Inflammatory macrophage treated with lipopolysaccharide for 4 hours (primary cell): ENCODE results near the gene GOLGA8N.
"Not testable (repeated sequence)": the region's sequence is repeated elsewhere in the genome, so short reads cannot be mapped to it uniquely, and the experiment has no call there.

Source experiments
- DNase-seq: peaks from one replicate; pipeline ENCODE4 v3.0.0-alpha.2; 2020

GOLGA8N gene

DNA sequence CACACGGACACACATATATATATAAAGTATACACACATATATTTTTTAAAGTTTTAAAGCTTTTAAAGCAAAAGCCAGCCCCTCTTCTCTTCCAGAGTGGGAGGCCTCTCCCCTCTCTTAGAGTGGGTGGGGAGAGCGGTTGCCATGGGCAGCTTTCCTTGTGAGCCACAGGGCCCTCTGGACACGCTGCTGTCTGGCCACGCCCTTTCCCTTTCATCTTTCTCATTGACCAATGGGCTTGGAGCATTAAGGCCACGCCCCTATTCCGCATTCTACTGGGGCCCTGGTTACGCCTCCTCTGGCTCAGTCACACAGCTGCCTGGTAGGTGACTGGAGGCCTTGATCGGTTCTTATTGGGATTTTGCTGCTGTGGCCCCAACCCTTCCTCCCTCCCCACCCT is at the start of gene GOLGA8N:
Gene GOLGA8N, plus strand, starts transcription at position 306 of the 400 bp plus-strand sequence.
- not testable (repeated sequence) for DNase-seq

- DNase-seq = not testable (repeated sequence)
These were observed 49.8 kb upstream of the GOLGA8N start for GRCh38 chr15:32543456-32543855.

DNA sequence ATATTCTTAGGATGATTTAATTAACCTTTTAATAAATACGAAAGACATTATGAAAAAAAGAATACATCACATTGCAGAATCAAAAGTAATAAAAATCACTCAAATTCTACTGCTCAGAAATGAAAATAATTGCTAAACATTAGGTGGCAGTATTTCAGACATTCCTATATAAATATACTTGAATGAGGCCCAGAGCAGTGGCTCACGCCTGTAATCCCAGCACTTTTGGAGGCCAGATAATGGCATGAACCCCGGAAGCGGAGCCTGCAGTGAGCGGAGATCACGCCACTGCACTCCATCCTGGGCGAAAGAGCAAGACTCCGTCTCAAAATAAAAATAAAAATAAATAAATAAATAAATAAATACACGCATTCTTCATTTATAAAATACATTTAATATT is 48.1 kb upstream of the GOLGA8N start:
- DNase-seq = not testable (repeated sequence)

GRCh38 chr15:32554587-32554986 is 38.7 kb upstream of the GOLGA8N start:
- DNase-seq = not testable (repeated sequence)

DNA sequence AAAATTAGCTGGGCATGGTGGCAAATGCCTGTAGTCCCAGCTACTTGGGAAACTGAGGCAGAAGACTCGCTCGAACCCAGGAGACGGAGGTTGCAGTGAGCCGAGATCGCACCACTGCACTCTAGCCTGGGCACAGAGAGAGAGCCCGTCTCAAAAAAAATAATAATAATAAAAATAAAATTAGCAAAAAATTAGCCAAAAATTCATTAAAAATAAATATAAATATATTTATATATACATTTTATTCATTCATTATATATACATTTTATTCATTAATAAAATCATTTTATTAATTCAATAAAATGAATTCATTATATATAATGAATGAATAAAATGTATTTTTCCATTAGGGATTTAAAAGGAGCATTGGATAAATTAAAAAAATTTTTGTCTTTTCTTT is 31.1 kb upstream of the GOLGA8N start:
- not testable (repeated sequence) for DNase-seq

DNA sequence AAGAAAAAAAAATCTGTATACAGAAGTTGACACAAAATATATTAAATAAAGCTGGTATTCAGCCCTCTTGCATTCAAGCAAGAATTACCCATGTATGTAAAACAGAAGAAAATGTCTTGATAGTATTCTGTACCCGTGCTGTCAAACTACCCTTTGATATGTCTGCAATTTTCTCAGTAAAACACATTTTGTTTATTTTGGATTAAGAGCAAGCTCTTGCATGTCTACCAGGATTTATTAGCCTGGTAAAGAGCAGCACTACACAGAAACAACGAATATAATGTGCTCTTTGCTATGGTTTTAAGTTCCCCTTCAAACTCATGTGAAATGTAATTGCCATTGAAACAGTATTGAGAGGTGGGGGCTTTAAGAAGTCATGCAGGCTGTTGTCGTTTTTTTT is 24.3 kb upstream of the GOLGA8N start:
- not testable (repeated sequence) for DNase-seq

GRCh38 chr15:32578482-32578881 is 14.8 kb upstream of the GOLGA8N start:
- not testable (repeated sequence) for DNase-seq

DNA sequence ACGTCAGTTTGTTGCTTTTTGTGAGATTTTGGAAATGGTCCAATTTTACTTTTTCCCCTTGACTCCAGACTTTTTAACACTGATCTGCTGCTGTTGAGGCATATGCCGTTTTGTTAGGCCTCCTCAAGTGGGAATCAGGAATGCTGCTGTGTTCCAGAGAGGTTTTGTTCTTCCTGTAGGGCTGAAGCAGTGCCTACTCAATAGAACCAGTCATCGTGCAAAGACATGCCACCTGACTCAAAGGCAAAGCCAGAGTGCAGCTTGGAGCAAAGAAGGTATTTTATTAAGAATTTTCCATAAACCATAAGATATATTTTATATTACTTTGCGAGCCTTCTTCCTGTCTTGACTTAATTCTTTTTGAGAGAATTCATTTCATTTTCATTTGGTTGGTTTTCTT is 7.4 kb upstream of the GOLGA8N start:
- not testable (repeated sequence) for DNase-seq

- not testable (repeated sequence) for DNase-seq
These were observed 16.3 kb downstream of the GOLGA8N start for GRCh38 chr15:32609518-32609917.

GRCh38 chr15:32610719-32611118 is 17.5 kb downstream of the GOLGA8N start:
- peak; percentile 23 for DNase-seq

DNA sequence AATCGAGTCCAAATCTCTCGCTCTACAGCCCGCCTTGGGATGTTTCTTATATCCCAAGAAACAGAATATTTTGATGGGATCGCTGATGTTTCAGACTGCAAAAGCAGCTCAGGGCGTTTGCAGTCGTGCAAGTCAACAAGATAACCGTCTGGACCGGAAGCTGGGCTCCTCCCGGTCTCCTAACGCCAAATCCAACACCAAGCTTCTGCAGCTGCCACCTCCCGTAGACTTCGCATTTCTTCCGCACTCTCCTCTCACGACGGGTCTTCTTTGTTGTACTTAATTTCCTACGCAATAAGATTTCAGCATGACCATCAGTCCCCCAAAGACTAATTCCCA is 21.4 kb downstream of the GOLGA8N start:
- DNase-seq = not testable (repeated sequence)

GRCh38 chr15:32615051-32615870 is 22.0 kb downstream of the GOLGA8N start, which contains the start of gene ARHGAP11A:
ARHGAP11A (plus strand) TSS chr15:32615504; CDS start chr15:32616212, 708 bp downstream.
- DNase-seq = peak; percentile 93

- DNase-seq = peak; percentile 11
These were observed 22.7 kb downstream of the GOLGA8N start for GRCh38 chr15:32615871-32616426.

DNA sequence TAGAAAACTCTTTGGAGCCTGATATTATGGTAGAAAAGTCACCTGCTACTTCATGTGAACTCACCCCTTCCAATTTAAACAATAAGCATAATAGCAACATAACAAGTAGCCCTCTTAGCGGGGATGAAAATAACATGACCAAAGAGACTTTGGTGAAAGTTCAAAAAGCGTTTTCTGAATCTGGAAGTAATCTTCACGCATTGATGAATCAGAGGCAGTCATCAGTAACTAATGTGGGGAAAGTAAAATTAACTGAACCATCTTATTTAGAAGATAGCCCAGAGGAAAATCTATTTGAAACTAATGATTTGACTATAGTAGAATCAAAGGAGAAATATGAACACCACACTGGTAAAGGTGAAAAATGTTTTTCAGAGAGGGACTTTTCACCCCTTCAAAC is 43.2 kb downstream of the GOLGA8N start:
- no peak for DNase-seq

- no peak for DNase-seq
These were observed 43.8 kb downstream of the GOLGA8N start for GRCh38 chr15:32636908-32637567.

DNA sequence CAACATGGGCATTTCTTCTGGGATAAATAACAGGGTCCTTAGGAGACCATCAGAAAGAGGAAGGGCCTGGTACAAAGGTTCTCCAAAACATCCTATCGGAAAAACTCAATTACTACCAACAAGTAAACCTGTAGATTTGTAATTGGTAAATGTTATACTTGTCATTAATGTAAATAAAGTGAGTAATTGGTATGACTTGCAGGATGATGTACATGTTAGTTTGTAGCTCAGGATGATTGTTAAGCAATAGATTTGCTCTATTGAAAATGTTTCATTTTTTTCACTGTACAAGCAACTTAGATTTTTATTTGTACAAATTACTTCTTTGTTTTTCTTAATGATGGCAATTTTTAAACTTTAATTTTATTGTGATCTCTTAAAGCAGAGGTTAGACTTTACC is 44.4 kb downstream of the GOLGA8N start:
- DNase-seq = no peak

- DNase-seq = no peak
These were observed 48.3 kb downstream of the GOLGA8N start, which contains the start of gene SCG5 for GRCh38 chr15:32641517-32642059. SCG5 (plus strand) TSS chr15:32641710; CDS start chr15:32643593, 1,883 bp downstream.

DNA sequence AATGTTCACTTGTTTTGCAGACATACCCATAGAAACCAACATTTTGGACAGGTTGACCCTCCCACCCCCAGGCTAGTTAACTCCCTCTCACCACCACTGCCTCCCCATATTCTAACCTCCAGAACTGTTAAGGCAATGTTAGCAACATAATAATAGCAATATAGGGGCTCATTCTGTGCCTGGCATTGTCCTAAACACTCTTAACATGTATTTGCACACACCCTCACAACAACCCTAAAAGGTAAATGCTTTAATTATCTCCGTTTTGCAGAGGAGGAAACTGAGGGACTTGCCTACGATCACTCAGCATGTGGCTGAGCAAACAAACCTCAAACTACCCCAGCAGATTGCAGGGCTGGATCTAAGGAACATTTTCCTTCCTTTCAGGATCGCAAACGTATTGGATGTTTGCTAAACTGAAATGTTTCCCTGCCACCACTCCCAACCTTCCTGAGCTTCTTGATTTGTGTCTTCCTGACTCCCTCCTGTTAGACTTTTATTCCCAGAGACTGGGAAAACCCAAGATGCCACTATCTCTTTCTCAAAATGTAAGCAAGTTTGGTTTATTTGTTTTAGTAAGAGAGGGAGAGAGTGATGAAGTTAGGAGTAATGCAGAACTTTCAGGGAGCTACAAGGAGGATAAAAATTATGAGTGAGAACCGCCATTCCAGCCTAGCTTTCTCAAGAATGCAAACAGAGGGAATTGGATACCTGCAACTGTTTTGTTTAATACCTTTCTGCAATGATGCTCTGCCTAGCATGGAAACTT is 49.6 kb downstream of the GOLGA8N start:
- DNase-seq = no peak

DNA sequence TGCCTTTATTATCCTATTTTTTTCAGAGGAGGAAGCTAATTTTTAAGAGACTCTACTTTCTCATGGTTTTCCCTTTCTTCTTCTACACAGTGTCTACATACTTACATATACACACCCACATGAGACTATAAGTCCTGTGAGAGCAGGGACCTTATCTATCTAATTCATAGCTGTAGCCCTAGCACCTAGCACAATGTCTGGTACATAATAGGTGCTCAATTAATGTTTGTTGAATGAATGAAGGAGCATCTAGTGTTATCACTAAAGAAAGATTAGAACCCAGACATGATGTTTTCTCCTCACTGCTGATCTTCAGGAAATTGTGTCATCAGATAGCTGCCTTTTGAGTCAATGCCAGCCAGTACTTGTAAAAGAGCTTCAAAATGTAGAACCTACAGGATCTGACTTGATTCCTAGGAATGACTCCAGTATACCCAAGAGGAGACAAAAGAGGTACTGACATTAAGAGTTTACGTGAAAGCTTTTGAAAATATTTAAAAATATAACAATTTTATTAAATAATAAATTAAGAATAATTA is 50.7 kb downstream of the GOLGA8N start:
- DNase-seq = no peak

DNA sequence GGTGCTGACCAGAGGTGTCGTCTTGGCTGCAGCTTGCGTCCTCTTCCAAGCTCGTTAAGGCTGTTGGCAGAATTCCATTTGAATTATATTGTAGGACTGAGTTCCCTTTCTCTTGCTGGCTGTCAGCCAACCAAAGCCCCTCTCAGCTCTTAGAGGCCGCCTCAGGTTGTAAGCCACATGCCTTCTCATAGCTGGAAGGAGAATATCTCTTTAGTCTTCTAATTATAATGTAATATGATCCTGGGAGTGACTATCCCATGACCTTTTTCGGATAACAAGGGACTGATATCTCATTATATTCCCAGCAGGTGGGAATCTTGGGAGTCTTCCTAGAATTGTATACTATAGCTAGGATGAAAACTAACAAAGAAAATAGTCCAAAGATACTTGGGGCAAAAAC is 53.0 kb downstream of the GOLGA8N start:
- DNase-seq = no peak

- no peak for DNase-seq
These were observed 56.1 kb downstream of the GOLGA8N start for GRCh38 chr15:32649342-32649741.

GRCh38 chr15:32651229-32651837 is 58.1 kb downstream of the GOLGA8N start:
- DNase-seq = peak; percentile 52
